PFSK-1 (cell line): ENCODE data around the gene CLEC5A.

Experiments used
- POLR2AphosphoS5 ChIP-seq: IDR thresholded peaks from 2 replicates; pipeline ENCODE4 v1.6.1; 2012; ENCODE audit warnings: low read depth, mild to moderate bottlenecking, control low read depth, low read length, moderate library complexity
- REST ChIP-seq, 2 experiments: IDR thresholded peaks; 2 replicates each; pipeline versions ENCODE4 v1.6.1 to v1.8.0; 2011 to 2012; ENCODE audit warnings: low read depth in 2 of 2, low read length in 2 of 2, control low read depth in 1 of 2, inconsistent platforms in 1 of 2, mild to moderate bottlenecking in 1 of 2, moderate library complexity in 1 of 2; ENCODE audit not compliant: insufficient read depth in 1 of 2
- SIN3A ChIP-seq: IDR thresholded peaks from 2 replicates; pipeline ENCODE4 v1.6.1; 2012; ENCODE audit warnings: mild to moderate bottlenecking, low read length, moderate library complexity, borderline replicate concordance; ENCODE audit not compliant: insufficient read depth
- TAF1 ChIP-seq: IDR thresholded peaks from 2 replicates; pipeline ENCODE4 v1.6.1; 2012; ENCODE audit warnings: low read length, control low read depth, borderline replicate concordance; ENCODE audit not compliant: insufficient read depth

- TF ChIP-seq TAF1 (no peak), SIN3A (no peak), POLR2AphosphoS5 (no peak), REST (IDR thresholded peaks at IDR 0.05; ENCODE audit: insufficient read depth in 1 of 2, low read depth in 2 of 2, low read length in 2 of 2) (no peak)
Measured at GRCh38 chr7:141974831-141975230, 28.1 kb upstream of the CLEC5A start.
